ENCODE results near the gene DTX3L. TPM values are rescaled to one million over a fixed set of nuclear protein-coding genes. Genes with fewer than 3 reads are reported as not detected.
A peak's percentile ranks its signal among the peaks of the same experiment; 100 is the strongest.

Gene DTX3L
- total RNA-seq, 2 donors from 2014 or later = 4.9 to 6.6 TPM

DNA sequence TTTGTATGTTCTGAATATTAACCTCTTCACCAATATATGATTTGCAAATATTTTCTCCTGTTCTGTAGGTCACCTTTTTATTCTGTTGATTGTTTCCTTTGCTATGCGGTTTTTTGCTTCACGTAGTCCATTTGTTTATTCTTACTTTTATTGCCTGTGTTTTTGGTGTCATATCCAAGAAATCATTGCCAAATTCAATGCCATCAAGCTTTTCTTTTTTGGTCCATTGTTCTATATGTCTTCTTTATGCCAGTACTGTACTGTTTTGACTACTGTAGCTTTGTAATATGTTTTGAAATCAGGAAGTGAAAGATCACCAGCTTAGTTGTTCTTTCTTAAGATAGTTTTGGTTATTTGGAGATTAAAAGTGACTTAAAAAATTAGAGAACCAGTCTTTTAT lies 17.5 kb downstream of the DTX3L start:
- Histone ChIP-seq H3K27me3 (ENCODE audit: control insufficient read depth, insufficient read depth, low read length, poor library complexity, severe bottlenecking) (no peaks in the 10 kb centered on the region), H3K4me3 (ENCODE audit: low read length) (peak overlapping the region; percentile 32), H3K9ac (ENCODE audit: extremely low read depth, low read length, poor library complexity, severe bottlenecking) (no peak overlapping the region), H3K4me1 (ENCODE audit: control insufficient read depth, insufficient read depth, low read length) (no peaks in the 10 kb centered on the region), H3K36me3 (ENCODE audit: control insufficient read depth, insufficient read depth, low read length) (no peaks in the 10 kb centered on the region), H3K27ac (ENCODE audit: low read depth, low read length) (no peak overlapping the region), H3K9me3 (ENCODE audit: control insufficient read depth, low read length) (peaks cover 34% of the 10 kb centered on the region)
- Mint-ChIP-seq H3K9me3 (peaks cover 28% of the 10 kb centered on the region), H3K36me3 (ENCODE audit: low read depth) (peaks cover 5% of the 10 kb centered on the region), H3K27ac (no peak overlapping the region), H3K4me3 (no peak overlapping the region), H3K4me1 (no peaks in the 10 kb centered on the region), H3K27me3 (ENCODE audit: insufficient read depth) (peaks cover 19% of the 10 kb centered on the region)
- TF ChIP-seq, protein P1, sequence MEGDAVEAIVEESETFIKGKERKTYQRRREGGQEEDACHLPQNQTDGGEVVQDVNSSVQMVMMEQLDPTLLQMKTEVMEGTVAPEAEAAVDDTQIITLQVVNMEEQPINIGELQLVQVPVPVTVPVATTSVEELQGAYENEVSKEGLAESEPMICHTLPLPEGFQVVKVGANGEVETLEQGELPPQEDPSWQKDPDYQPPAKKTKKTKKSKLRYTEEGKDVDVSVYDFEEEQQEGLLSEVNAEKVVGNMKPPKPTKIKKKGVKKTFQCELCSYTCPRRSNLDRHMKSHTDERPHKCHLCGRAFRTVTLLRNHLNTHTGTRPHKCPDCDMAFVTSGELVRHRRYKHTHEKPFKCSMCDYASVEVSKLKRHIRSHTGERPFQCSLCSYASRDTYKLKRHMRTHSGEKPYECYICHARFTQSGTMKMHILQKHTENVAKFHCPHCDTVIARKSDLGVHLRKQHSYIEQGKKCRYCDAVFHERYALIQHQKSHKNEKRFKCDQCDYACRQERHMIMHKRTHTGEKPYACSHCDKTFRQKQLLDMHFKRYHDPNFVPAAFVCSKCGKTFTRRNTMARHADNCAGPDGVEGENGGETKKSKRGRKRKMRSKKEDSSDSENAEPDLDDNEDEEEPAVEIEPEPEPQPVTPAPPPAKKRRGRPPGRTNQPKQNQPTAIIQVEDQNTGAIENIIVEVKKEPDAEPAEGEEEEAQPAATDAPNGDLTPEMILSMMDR (conservative IDR thresholded peaks at IDR 0.05) = no peak
- DNase-seq = no peak
- 93% methylated on average over 2 of the region's 2 CpGs; no CpG with 5 or more reads in 1 of the 2 experiments for WGBS, 2 experiments (ENCODE audit: insufficient coverage in 1 of 2, insufficient read length in 1 of 2)

DNA sequence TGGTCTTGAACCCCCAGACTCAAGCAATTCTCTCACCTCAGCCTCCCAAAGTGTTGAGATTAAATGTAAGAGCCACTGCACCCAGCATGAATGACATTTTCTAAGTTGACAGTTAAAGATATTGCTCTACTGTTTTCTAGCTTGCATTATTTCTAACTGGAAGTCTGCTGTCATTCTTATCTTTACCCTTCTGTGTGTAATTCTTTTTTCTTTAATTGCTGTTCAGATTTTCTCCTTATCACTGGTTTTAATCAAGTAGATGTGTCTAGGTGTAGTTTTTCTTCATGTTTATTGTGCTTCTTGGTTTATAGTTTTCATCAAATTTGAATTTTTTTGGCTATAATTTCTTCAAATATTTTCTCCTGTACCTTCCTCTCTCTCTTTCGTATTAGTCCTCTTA lies 18.3 kb downstream of the DTX3L start:
- H3K27ac ChIP-seq (ENCODE audit: low read depth, low read length) = no peak overlapping the region
- no peak for DNase-seq
- H3K9me3 ChIP-seq (ENCODE audit: control insufficient read depth, low read length) = peaks cover 34% of the 10 kb centered on the region
- TF ChIP-seq, protein P1 (conservative IDR thresholded peaks at IDR 0.05) = no peak
- H3K9me3 Mint-ChIP-seq = peaks cover 28% of the 10 kb centered on the region
- peaks cover 14% of the 10 kb centered on the region for H3K27me3 Mint-ChIP-seq (ENCODE audit: insufficient read depth)
- peak overlapping the region; percentile 32 for H3K4me3 ChIP-seq (ENCODE audit: low read length)
- no peaks in the 10 kb centered on the region for H3K4me1 Mint-ChIP-seq
- WGBS, 2 experiments (ENCODE audit: insufficient coverage in 1 of 2, insufficient read length in 1 of 2) = 40% methylated on average over 1 of the region's 1 CpG; no CpG with 5 or more reads in 1 of the 2 experiments
- H3K27me3 ChIP-seq (ENCODE audit: control insufficient read depth, insufficient read depth, low read length, poor library complexity, severe bottlenecking) = no peaks in the 10 kb centered on the region
- no peak overlapping the region for H3K27ac Mint-ChIP-seq
- peaks cover 5% of the 10 kb centered on the region for H3K36me3 Mint-ChIP-seq (ENCODE audit: low read depth)
- H3K9ac ChIP-seq (ENCODE audit: extremely low read depth, low read length, poor library complexity, severe bottlenecking) = no peak overlapping the region
- no peaks in the 10 kb centered on the region for H3K36me3 ChIP-seq (ENCODE audit: control insufficient read depth, insufficient read depth, low read length)
- no peak overlapping the region for H3K4me3 Mint-ChIP-seq
- H3K4me1 ChIP-seq (ENCODE audit: control insufficient read depth, insufficient read depth, low read length) = no peaks in the 10 kb centered on the region

DNA sequence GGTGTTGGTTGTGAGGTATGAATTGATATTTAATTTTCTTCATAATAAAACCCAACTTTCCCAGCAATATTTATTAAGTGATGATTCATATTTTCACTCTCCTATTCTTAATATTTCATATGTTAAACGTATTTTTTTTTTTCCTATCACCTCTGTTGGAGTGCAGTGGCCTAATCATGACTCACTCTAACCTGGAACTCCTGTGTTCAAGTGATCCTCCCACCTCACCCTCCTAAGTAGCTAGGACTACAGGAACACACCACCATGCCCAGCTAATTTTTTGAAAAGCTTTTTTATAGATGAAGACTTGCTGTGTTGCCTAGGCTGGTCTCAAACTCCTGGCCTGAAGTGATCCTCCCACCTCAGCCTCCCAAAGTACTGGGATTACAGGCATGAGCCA lies 22.0 kb downstream of the DTX3L start:
- H3K27me3 ChIP-seq (ENCODE audit: control insufficient read depth, insufficient read depth, low read length, poor library complexity, severe bottlenecking) = no peaks in the 10 kb centered on the region
- no peak for DNase-seq
- Mint-ChIP-seq H3K4me1 (no peaks in the 10 kb centered on the region), H3K36me3 (ENCODE audit: low read depth) (peaks cover 5% of the 10 kb centered on the region), H3K27me3 (ENCODE audit: insufficient read depth) (no peaks in the 10 kb centered on the region), H3K4me3 (no peak overlapping the region), H3K9me3 (peaks cover 25% of the 10 kb centered on the region), H3K27ac (no peak overlapping the region)
- no peak overlapping the region for H3K27ac ChIP-seq (ENCODE audit: low read depth, low read length)
- TF ChIP-seq, protein P1 (conservative IDR thresholded peaks at IDR 0.05) = no peak
- H3K4me3 ChIP-seq (ENCODE audit: low read length) = no peak overlapping the region
- no peak overlapping the region for H3K9ac ChIP-seq (ENCODE audit: extremely low read depth, low read length, poor library complexity, severe bottlenecking)
- peaks cover 29% of the 10 kb centered on the region for H3K9me3 ChIP-seq (ENCODE audit: control insufficient read depth, low read length)
- no peaks in the 10 kb centered on the region for H3K36me3 ChIP-seq (ENCODE audit: control insufficient read depth, insufficient read depth, low read length)
- no peaks in the 10 kb centered on the region for H3K4me1 ChIP-seq (ENCODE audit: control insufficient read depth, insufficient read depth, low read length)
- WGBS, 2 experiments (ENCODE audit: insufficient coverage in 1 of 2, insufficient read length in 1 of 2) = 83% methylated on average over 1 of the region's 1 CpG; no CpG with 5 or more reads in 1 of the 2 experiments

Measured in endodermal cell (in vitro differentiated cells).